IPS-15b (cell line): ENCODE results near the gene TSPAN14.

Experiments
- H3K27me3 ChIP-seq: one replicate; pipeline ENCODE4 v1.6.1; 2013; ENCODE audit warnings: low read length; ENCODE audit not compliant: control insufficient read depth, insufficient read depth
- H3K36me3 ChIP-seq: one replicate; pipeline ENCODE4 v1.6.1; 2013; ENCODE audit warnings: low read length; ENCODE audit not compliant: control insufficient read depth, insufficient read depth
- H3K4me1 ChIP-seq: one replicate; pipeline ENCODE4 v1.6.1; 2013; ENCODE audit warnings: mild to moderate bottlenecking, low read length; ENCODE audit not compliant: control insufficient read depth, insufficient read depth
- H3K4me3 ChIP-seq: one replicate; pipeline ENCODE4 v1.5.1; 2013; ENCODE audit warnings: low read depth, low read length
- H3K9ac ChIP-seq: one replicate; pipeline ENCODE4 v1.6.1; 2013; ENCODE audit warnings: low read depth, mild to moderate bottlenecking, low read length
- H3K9me3 ChIP-seq: one replicate; pipeline ENCODE4 v1.6.1; 2013; ENCODE audit warnings: mild to moderate bottlenecking, low read length; ENCODE audit not compliant: control insufficient read depth, insufficient read depth

Gene TSPAN14

DNA sequence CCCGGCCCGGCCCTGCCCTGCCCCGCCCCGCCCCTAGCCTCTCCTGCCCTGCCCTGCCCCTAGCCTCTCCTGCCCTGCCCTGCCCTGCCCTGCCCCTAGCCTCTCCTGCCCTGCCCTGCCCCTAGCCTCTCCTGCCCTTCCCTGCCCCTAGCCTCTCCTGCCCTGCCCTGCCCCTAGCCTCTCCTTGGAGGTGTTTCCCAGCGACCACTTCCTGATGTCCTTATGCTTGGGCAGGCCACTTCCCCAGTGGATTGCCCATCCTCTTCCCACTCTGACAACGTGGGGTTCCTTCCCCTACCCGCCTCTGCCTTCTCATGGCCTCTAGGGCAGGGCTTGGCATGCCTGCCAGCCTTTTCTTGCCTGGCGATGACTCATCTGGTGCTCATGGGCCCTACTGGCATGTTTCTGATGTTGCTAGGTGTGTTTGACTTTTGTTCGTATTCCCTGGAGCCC is 24.6 kb upstream of the TSPAN14 start:
- peaks cover 13% of the 10 kb centered on the region for H3K36me3 ChIP-seq

DNA sequence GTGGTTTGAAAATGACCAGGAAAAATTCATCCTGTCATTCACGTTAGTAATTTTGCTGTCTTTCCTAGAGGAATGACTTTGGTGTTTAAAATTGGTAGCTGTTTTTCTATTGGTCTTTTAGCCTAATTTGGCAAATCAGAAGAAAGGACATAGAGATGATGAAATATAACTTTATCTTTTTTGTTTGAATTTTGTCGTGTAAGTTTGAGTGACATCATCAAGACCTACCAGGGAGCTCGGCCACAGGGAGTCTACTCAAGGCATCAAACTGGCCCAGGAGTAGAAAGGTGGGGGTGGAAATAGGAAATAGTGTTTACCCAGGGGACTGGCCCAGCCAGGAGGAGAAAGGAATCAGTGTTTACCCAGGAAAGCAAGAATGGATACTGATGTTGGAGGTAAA is 21.0 kb upstream of the TSPAN14 start:
- Histone ChIP-seq H3K4me3 (no peak overlapping the region), H3K36me3 (peaks cover 4% of the 10 kb centered on the region), H3K9me3 (no peaks in the 10 kb centered on the region), H3K9ac (no peak overlapping the region), H3K4me1 (peaks cover 5% of the 10 kb centered on the region), H3K27me3 (no peaks in the 10 kb centered on the region)

More for the DNA sequence above, 24.6 kb upstream of the TSPAN14 start:
- Histone ChIP-seq H3K4me3 (no peak overlapping the region), H3K4me1 (peaks cover 5% of the 10 kb centered on the region), H3K9ac (no peak overlapping the region), H3K9me3 (no peaks in the 10 kb centered on the region), H3K27me3 (no peaks in the 10 kb centered on the region)

DNA sequence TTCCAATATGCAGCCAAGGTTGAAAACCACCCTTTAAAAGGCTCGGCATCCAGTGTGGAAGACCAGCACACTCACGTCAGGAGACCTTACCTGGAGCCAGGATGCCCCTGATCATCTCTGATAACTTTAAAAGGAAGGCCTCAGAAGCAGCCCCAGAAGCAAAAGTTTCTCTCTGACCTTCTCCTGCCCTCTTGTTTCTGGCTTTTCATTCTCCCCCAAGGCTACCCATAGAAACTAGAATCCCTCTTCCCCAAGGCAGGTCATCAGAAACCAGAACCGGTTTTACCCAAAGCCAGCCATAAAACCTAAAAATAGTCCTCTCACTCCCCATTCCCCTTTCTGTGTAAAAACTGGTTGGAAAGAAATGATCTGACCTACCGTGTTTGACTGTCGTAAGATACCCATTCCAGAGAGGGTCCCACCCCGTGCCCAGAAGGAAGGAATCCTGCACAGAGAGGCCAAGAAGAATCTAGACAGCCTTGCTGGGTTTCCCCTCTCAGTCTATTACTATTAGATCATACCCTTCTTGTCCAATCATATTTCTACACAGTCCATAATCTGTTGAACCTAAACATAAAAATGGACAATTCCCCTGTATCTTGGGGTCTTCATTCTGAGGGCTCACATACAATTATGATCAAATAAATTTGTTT is 17.5 kb upstream of the TSPAN14 start:
- Histone ChIP-seq H3K36me3 (peaks cover 3% of the 10 kb centered on the region), H3K4me1 (peaks cover 5% of the 10 kb centered on the region), H3K27me3 (no peaks in the 10 kb centered on the region), H3K9ac (no peak overlapping the region), H3K4me3 (no peak overlapping the region), H3K9me3 (no peaks in the 10 kb centered on the region)

DNA sequence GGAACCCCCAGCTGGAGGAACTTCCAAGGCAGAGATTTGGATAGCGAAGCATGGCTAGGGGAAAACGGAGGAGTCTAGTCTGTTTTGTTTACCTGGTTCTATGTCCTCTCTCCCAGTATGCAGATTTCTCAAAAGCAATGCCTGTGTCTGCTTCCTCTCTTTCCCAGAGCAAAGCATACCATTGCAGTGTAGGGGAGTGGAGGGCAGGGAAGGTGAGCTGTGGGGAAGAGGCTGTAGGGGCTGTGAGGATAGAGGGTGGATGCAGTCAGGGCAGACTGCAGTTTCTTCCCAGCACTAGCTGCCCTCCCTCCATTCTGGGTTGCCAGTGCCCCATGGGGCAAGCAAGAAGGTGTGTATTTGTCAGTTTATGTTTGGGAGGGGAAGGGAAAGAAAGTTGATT is 16.9 kb upstream of the TSPAN14 start:
- no peak overlapping the region for H3K4me3 ChIP-seq
- no peaks in the 10 kb centered on the region for H3K27me3 ChIP-seq
- no peak overlapping the region for H3K9ac ChIP-seq
- H3K4me1 ChIP-seq, result peaks cover 5% of the 10 kb centered on the region
- H3K9me3 ChIP-seq, result no peaks in the 10 kb centered on the region
- H3K36me3 ChIP-seq, result no peaks in the 10 kb centered on the region

DNA sequence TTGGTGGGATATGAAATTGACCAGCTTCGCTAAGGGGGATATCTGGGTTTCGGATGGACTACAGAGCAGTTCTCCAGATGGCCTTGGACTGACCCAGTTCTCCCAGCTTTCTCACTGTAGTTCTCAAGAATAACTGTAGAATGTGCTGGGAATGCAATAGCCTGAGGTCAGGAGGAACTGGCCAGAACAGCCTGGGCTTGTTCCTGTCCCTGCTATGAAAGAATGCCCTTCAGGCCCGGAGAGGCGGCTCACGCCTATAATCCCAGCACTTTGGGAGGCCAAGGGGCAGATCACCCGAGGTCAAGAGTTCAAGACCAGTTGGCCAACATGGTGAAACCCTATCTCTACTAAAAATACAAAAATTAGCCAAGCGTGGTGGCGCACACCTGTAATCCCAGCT is 12.3 kb upstream of the TSPAN14 start:
- H3K9me3 ChIP-seq, result no peaks in the 10 kb centered on the region
- no peak overlapping the region for H3K9ac ChIP-seq
- H3K4me1 ChIP-seq, result no peaks in the 10 kb centered on the region
- peaks cover 2% of the 10 kb centered on the region for H3K27me3 ChIP-seq
- H3K4me3 ChIP-seq, result no peak overlapping the region
- no peaks in the 10 kb centered on the region for H3K36me3 ChIP-seq

DNA sequence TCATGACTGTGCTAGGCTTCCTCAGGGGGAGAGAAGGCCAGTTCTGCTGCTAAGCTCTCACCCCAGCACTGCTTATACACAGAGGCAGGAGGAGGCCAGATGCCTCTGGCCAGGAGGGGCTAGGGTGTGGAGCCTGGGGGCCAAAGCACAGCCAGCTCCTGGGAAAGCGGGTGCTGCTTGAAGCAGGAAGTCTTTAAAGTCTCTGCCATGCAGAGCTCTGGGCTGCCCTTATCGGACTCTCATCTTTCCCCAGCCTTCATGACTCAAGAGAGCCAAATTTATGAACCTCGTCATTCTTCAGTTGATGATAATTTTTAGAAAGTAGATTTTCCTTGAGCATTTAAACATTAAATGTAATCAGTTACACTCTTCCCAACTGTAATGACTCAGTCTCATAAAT is 11.2 kb upstream of the TSPAN14 start:
- Histone ChIP-seq H3K9ac (no peak overlapping the region), H3K27me3 (peaks cover 2% of the 10 kb centered on the region), H3K36me3 (no peaks in the 10 kb centered on the region), H3K4me1 (no peaks in the 10 kb centered on the region), H3K9me3 (no peaks in the 10 kb centered on the region), H3K4me3 (no peak overlapping the region)

DNA sequence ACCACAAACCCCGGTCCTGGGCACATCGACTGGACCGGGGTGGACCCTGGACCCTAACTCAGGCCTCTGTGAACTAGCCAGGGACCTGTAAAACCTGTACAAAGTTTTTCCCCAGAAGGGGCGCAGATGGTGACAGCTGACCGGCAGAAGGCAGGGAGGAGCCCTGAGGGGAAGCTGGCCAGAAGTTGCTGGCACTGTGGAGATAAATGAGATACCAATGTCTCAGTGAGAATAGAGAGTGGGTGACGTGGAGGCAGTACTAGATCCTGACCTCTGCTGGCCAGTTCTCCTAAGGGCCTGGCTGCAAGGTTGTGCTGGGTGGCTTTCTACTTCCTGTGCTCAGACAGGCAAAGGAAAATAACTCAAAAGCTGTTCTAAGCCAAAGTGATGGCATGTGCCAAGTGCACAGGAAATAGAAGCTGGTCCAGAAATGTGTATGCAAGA is 10.6 kb upstream of the TSPAN14 start:
- H3K9me3 ChIP-seq, result no peaks in the 10 kb centered on the region
- no peaks in the 10 kb centered on the region for H3K36me3 ChIP-seq
- H3K4me3 ChIP-seq, result no peak overlapping the region
- no peaks in the 10 kb centered on the region for H3K4me1 ChIP-seq
- no peak overlapping the region for H3K9ac ChIP-seq
- peaks cover 2% of the 10 kb centered on the region for H3K27me3 ChIP-seq

DNA sequence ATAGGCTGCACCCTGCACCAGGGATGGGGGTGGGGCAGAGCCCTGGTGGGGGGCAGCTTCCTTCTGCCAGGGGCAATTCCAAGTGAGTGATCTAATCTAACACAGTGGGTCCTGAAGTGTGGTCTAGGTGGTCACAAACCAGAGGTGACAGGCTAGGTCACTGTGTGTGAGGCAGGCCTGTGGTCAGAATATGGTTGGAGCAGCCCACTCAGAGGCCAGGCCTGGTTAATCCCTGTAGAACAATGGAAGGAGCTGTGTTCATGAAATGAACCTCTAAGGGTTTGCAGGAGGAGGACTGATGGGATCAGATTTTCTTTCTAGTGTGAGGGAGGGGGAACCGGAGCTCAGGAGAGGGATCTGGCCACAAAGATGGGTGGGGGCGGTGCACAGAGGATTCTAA is 10.0 kb upstream of the TSPAN14 start:
- Histone ChIP-seq H3K4me1 (no peaks in the 10 kb centered on the region), H3K27me3 (peaks cover 2% of the 10 kb centered on the region), H3K9ac (no peak overlapping the region), H3K4me3 (no peak overlapping the region), H3K36me3 (no peaks in the 10 kb centered on the region), H3K9me3 (no peaks in the 10 kb centered on the region)

DNA sequence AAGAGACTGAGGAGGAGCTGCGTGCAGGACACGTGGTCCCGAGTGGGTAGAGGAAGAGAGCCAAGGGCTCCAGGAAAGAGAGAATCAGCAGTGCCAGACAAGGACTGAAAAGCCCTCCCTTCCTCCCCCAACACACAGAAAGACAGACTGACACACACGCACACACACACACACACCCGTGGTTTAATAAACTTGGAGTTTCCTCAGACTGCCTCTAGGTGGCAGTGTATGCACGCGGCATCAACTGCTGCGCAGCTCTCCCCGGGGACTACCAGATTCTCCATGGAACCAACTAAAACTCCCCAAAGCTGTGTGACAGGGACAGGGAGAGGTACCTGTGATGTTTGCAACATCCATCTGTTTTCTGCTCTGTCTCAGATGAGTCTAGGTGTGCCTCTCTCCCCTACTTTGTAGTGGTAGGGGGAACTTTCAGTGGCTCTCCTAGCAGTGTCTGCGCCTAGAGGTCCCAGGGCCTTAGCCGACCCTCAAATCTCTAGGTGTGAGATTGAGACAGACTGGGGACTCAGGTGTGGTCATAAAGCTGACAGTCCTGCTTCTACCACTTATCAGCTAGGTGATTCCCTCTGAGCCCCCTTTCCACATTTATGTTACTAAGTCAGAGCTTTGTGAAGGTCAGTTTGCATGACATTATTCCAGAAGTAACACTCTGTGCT is 9.3 kb upstream of the TSPAN14 start:
- Histone ChIP-seq H3K9me3 (no peaks in the 10 kb centered on the region), H3K36me3 (no peaks in the 10 kb centered on the region), H3K4me3 (no peak overlapping the region), H3K9ac (no peak overlapping the region), H3K4me1 (no peaks in the 10 kb centered on the region), H3K27me3 (peaks cover 2% of the 10 kb centered on the region)

DNA sequence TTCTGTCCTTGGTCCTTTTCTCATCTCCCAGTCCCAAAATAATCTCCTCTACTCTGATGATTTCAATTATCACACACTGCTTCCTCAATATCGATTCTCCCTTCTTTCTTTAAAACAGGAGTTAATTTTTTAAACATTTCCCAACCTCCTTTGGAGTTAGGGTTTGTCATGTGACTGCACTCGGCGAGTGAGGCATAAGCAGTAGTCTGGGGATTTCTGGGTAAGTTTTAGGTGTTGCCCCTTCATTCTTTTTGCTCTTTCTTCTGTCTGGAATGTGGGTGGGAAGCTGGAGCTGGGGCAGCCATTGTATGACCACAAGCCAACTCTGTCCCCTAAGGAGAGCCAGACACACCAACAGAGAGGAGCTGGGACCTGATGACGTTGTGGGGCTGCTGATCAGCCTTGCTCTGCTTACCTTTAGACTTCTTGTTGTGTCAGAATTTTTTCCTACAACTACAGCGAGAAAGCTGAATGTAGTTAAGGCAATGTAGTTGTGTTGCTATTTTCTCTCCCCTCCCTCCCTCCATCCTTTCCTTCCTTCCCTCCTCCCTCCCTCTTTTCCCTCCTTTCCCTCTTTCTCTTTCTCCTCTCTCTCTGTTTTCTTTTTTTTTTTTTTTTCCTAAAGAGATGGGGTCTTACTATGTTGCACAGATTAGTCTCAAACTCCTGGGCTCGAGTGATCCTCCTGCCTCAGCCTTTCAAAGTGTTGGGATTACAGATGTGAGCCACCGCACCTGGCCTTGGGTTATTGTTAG is 6.5 kb upstream of the TSPAN14 start:
- Histone ChIP-seq H3K9ac (no peak overlapping the region), H3K9me3 (no peaks in the 10 kb centered on the region), H3K36me3 (no peaks in the 10 kb centered on the region), H3K4me3 (no peak overlapping the region), H3K27me3 (peaks cover 14% of the 10 kb centered on the region), H3K4me1 (no peaks in the 10 kb centered on the region)

DNA sequence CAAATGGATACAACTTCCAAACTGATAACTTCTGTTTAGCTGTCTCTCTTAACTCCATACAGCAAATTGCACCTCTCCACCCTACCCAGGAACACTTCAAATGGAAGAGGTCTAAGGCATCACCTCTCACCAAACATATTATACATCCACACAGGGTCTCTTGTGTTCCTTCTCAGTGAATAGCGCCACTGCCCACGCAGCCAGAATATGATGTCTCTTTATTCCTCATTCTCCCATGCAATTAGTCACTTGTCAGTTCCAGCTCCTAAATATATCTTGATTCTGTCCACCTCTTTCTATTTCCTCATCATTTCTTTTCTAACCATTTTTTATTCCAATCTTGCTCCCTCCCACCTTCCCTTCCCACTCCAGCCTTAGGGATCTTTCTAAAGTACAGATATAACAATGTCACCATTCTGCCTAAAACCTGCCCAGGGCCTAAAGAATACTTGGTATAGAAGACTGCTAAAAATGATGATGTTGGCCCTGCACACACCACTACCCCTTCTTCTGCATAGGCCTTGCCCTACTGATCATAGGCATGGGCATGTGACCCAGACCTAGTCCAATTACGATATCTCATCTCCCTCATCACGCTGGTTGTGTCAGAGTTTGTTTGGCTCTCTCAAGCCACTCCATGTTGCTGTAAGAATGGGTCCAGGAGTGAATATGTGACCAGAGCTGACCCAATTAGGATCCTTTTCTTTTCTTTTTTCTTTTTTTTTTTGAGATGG is 5.7 kb upstream of the TSPAN14 start:
- H3K36me3 ChIP-seq, result no peaks in the 10 kb centered on the region
- no peaks in the 10 kb centered on the region for H3K4me1 ChIP-seq
- no peaks in the 10 kb centered on the region for H3K9me3 ChIP-seq
- no peak overlapping the region for H3K9ac ChIP-seq
- H3K27me3 ChIP-seq, result peaks cover 14% of the 10 kb centered on the region
- no peak overlapping the region for H3K4me3 ChIP-seq
